Stimulated activated CD8-positive, alpha-beta memory T cell treated with anti-CD3 and anti-CD28 coated beads, Interleukin-4, amount 100 ng/mL, for 48 hours (primary cell): Measurements from ENCODE around the gene OVCA2.

ENCODE experiments used
- DNase-seq: peaks from one replicate; pipeline ENCODE4 v3.0.0-alpha.2; 2020

The OVCA2 gene

DNA sequence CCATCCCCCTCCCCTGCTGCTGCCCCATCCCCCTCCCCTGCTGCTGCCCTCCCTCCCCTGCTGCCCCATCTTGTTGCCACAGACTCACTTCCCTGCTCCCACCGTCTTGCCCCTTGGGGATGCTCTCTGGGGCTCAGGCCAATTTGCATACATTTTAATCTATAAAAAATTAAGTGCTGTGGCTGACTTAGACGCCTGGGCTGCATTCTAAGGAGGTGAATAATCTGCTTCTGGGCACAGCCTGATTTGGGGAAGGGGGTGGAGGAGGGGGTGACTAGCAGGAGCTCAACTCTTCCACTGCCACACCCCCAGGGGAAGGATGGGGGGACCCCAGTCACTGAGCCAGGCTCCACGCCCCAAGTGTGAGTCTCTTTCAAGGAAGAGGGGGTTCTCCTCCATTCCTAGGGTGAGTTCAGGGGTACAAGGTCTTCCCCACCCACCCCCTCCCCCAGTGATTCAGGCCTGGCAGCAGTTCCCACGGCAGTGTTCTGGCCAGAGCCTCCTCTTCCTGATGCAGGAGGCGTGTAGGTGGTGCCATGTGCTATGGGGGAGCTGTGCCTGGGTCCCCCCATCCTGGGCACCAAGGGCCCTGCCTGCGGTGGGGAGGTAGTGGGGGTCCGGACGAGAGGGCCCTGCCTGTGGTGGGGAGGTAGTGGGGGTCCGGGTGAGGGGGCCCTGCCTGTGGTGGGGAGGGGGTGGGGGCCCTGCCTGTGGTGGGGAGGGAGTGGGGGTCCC, 6.8 kb upstream of the OVCA2 start:
- DNase-seq, result no peak

DNA sequence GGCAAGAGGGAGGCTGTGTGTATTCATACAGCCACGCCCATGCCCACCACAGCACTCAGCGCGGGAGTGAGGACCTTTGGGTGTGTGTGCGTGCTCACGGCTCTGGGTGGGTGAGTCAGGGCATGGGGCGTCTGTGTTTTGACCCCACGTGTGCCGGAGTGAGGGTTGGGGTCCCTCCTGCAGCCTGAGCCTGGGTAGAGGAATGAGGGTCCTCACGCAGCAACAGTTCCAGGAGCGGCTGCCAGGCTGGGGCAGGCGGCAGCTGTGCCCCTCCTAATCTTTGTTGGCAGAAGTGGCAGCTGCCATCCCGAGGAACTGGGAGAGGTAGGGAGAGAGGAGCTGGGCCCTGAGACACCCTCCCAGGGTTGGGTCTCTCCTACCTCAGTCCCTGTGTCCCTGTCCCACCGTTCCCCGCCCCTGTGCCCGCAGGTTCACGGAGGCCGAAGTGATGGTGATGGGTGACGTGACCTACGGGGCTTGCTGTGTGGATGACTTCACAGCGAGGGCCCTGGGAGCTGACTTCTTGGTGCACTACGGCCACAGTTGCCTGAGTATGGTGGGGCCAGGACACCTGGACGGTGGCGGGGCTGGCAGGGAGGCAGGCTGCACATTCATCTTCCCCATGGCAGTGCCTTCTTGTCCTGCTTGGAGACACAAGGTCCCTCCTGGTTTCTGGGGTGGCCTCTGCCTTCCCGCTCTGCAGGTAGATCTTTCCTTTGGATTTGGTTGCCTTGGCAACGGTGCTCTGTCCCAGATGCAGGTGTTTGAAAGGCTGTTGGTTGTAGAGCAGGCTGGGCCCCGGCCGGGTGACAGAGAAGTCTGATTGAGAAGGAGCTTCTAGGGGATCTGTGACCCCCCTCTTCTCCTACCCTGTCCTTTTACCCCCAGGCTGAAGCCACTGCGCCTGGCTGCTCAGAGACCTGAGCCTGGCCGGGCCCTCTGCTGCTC, 6.0 kb upstream of the OVCA2 start:
- DNase-seq, result no peak

DNA sequence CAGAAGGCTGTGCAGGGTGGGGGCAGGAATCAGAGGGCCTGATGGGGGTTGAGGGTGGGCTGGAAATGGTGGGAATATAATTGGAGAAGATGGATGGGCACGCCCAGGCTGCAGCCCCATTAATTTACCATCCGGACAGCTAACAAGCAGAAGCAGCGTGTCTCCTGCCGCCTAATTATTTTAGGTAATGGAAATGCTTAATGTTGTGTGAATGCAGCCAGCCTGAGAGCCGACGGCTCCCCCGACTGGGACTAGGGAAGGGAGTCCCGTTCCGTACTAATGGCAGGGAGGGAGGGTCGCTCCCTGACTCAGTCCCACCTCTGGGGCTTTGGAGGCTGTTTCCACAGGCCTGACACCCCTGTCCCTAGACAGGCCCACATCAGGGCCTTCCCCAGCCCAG, 4.7 kb upstream of the OVCA2 start:
- DNase-seq, result no peak

DNA sequence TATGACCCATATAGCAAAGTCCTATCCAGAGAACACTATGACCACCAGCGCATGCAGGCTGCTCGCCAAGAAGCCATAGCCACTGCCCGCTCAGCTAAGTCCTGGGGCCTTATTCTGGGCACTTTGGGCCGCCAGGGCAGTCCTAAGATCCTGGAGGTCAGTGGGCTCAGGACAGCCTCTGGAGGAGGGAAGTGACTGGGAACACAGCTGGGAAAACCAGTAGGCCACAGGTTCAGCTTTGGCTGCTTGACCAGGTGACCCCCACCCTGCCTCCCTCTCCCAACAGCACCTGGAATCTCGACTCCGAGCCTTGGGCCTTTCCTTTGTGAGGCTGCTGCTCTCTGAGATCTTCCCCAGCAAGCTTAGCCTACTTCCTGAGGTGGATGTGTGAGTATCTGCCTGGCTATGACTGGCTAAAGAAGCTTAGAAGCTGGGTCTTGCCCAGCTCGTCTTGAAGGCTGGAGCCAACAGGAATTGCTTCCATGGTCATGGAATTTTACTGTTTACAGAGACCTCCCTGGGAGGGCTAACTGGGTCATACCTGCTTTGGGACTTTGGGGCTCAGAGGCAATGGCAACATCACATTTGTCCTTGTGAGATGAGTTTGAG, 1.5 kb upstream of the OVCA2 start:
- DNase-seq, result no peak

DNA sequence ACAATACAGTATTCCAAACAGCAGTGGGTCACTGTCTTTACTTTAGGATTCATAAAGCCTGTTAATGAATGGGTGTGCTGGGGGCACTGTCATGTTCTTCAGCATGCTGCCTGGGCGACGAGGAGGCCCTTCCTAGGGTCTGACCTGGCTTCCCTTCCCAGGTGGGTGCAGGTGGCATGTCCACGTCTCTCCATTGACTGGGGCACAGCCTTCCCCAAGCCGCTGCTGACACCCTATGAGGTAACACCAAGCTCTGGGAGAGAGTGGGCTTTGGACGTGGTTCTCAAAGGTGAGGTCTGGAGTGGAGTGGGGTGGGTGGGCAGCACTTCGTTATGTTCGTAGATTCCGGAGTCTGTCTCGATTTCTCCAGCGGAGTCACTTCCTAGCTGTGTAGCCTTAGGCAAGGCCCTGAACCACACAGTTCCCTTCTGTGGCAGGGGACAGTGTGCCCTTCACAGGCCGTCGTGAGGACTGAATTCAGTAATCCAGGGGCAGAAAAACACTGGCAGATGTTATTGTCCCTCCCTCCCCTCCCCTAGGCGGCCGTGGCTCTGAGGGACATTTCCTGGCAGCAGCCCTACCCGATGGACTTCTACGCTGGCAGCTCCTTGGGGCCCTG, 771 bp upstream of the OVCA2 start:
- DNase-seq, result no peak

DNA sequence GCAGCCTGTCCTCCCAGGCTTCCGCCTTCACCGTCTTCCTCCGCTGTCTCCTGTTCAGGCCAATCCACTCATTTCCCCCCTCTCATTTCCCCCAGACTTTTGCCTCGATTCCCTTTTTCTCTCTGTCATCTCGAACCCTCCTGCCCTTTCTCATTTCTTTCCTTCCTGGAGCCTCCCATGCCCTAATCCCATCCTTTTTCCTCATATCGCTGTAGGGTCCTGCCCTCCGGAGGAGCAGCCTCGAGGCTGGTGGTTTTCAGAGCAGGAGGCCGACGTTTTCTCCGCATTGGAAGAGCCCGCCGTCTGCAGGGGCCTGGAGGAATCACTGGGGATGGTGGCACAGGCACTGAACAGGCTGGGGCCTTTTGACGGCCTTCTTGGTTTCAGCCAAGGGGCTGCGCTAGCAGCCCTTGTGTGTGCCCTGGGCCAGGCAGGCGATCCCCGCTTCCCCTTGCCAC, 597 bp downstream of the OVCA2 start:
- DNase-seq, result peak; percentile 35

DNA sequence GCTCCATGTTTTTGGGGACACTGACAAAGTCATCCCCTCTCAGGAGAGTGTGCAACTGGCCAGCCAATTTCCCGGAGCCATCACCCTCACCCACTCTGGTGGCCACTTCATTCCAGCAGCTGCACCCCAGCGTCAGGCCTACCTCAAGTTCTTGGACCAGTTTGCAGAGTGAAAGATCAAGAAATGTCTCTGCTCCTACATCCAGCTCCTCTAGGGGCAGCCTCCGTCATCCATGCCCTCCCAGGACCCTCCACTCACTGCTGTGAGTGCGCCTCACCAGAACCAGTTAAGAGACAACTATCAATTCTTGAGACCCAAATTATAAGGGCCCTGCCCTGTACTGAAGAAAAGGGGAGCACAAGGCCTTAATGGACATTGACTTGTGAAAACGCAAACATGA, 1.1 kb downstream of the OVCA2 start:
- DNase-seq, result no peak

DNA sequence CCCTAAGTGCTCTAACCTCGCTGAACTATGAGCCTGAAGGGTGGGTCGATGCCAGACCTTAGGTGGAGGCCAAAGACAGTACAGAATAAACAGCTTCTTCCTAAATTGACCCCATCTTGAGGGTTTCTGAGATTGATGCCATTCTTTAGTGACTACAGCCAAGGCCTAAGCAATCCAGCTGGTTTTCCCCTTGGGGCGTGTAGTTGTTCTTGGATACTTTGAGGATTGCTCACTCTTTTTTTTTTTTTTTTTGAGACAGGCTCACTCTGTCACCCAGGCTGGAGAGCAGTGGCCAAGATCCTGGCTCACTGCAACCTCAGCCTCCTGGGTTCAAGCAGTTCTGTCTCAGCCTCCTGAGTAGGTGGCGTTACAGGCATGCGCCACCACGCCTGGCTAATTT, 2.0 kb downstream of the OVCA2 start:
- no peak for DNase-seq

DNA sequence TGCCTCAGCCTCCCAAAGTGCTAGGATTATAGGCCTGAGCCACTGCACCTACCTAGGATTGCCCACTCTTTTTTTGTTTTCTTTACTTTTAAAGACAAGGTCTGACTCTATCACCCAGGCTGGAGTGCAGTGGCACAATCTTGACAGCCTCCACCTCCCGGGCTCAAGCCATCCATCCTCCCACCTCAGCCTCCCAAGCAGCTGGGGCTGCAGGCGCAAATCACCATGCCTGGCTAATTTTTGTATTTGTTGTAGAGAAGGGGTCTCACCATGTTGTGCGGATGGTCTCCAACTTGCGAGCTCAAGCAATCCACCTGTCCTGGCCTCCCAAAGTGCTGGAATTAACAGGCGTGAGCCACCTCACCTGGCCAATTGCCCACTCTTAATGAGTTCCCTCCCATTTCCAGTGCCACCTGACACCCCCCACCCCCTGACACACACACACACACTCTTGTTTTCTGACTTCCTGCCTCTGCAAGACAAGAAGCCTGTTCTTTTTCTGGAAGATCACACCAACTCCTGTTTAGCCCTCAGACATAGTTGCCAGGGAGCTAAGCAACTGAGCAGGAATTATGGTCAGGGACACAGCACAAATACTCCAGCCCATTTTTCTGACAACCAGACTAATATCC, 2.6 kb downstream of the OVCA2 start:
- no peak for DNase-seq

DNA sequence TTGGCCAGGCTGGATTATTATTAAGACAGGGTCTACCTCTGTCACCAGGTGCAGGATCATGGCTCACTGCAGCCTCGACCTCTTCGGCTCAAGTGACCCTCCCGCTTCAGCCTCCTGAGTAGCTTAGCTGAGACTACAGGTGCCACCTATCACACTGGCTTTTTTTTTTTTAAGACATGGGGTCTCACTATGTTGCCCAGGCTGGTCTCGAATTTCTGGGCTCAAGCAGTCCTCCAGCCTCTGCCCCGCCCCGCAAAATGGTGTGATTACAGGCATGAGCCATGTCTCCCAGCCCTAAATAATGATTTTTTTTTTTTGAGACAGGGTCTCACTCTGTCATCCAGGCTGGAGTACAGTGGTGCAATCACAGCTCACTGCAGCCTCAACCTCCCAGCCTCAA, 5.8 kb downstream of the OVCA2 start:
- DNase-seq, result no peak

DNA sequence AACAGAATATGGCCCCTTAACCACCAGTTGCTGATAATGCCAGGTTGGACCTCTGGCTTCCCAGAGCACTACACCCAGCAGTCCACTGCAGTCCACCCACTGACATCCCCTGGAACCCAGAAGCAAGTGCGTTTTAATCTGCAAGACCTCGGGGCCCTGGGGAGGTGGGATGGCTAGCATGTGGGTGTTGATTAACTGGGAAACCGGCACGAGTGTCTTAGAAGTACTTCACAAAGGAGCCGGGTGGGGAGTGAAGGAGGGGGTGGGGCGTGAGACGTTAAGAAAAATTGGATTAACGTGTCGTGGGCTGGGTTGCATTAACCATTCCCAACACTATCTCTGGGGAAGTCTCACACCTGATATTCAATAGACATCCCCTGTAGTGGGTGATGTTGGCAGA, 7.0 kb downstream of the OVCA2 start:
- DNase-seq, result no peak

DNA sequence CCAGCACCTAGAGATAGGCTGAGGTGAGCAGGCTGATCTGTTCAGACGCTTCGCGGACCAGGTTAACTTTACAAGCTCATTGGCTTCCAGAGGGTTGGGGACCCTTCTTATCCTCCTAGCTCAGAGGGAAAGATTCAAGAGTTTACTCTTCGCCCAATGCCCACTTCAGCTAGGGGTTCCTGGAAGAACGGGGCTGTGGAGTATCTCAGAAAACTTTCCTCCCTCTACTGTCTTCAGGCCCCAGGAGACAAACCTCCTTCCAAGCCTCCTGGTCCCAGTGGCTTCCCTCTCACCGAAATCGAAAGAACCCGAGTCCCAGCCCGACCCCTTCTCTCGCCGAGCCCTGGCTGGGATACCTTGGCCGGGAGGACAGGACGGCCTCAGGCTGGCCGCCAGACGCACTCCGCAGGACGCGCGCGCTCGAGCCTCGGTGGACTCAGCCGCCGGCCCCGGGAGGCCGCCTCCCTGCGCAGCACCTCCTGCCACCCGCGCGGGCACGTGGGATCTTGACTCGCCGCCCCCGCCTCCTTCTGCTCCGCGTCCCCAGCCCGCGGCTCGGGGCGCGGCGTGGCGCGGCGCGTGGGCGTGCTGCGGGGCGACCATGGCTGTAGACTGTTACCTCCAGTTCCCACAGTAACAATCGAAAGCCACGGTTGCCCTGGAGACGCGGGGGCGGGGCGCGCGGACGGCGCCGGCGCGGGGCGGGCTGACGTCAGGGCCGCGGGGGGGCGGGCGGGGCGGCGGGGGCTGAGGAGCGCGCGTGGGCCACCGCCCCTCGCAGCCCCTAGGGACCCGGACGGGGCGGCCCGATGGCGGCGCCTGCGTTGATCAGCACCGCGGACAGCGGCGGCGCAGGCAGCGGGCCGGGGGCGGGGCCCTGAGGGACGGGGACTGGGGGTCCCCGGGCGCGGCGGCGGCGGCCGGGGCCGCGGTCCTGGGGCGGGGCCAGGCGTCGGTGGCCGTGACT, 7.8 kb downstream of the OVCA2 start:
- peak; percentile 93 for DNase-seq

DNA sequence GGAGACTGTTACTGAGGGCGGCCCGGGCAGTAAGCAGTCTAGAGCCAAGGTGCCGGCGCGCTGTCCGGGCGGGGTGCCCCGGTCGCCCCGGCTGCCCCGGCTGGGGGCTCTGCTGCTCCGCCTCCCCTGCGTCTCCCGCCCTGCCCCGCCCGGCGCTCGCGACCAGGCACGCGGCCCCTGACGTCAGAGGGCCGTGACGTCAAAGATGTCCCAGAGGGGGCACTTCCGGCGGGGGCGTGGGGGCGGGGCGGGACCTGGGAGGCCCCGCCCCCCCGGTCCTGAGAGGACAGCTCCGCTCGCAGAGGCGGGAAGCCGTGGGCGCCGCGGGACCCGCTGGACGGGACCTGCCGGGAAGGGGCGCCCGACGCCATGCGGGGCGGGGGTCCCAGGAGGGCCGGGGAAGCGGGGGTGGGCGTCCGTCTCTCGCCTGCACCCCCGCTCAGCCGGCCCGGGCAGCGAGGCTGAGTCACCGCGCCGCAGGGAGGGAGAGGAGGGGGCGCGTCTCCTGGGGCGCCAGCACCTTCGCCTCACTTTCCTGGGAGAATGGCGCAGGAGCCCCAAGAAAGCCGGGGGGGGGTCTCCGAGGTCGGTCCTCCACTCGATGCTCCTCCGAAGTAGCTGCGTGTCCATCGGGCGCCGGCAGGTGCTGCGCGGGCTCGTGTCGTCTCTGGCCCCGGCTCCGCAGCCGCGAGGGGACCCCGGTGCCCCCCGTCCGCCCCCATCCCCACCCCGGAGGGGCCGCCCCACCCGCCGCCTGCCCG, 8.7 kb downstream of the OVCA2 start:
- peak; percentile 82 for DNase-seq

DNA sequence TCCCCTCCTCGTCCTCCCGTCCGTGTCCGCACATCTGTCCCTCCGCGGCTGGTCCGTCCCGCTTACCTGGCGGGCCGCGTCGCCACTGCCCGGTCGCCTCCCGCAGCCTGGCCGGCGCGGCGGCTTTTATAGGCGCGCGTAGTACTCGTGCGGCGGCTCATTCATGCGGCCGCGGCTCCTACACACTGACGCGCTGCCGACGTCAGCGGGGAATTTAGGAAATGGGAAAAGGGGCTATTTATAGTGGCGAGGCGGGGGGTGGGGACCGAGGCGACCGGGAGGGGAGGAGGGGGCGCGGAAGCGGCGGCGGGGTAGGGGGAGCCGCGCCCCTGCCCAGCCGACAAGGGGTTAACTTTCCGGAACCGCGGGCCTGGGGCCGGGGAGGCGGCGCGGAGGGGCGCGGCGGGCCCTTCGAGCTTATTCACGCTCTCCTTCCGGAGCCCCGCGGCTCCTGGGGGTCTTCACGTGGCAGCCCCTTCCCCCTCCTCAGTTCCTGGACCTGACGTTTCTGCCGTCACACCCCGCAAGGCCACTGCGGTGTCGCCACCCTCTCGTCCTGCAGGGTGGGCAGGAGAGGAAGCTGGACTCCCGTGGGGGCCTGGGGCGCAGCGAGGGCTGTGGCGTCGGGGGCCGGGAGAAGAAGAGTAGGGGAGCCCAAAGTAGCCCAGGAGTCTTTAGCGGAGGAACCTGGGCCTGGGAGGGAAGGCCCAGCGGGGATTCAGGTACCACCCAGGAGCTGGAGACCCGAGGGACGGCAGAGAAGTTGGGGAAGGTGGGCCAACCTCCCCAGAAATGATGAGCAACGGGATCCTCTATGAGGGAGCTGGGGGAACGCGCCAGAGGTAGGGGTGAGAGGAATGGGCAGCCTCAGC, 9.5 kb downstream of the OVCA2 start:
- no peak for DNase-seq

DNA sequence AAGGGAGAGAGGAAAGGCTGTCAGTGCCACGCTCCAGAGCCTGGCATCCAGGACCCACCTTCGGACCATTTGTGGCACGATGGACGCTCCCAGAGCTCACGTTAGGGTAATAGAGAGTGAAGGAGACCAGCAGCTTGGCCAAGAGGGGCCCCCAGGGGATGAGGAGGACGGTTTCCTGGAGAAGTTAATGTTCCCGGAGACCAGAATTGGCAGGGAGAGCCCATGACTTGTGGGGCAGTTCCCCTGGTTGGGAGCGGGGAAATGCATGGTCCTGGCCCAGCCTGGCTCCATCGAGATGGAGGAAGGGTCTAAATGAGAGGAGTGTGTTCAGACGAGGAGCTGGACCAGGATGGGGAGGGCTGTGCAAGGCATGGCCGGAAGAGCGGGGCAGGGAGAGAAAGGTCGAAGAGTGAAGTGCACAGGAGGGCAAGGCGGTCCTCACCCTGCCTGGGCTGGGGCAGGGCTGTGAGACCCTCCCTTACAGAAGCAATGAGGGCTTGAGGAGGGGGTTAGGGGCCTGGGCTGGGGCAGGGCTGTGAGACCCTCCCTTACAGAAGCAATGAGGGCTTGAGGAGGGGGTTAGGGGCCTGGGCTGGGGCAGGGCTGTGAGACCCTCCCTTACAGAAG, 10.2 kb downstream of the OVCA2 start:
- no peak for DNase-seq

DNA sequence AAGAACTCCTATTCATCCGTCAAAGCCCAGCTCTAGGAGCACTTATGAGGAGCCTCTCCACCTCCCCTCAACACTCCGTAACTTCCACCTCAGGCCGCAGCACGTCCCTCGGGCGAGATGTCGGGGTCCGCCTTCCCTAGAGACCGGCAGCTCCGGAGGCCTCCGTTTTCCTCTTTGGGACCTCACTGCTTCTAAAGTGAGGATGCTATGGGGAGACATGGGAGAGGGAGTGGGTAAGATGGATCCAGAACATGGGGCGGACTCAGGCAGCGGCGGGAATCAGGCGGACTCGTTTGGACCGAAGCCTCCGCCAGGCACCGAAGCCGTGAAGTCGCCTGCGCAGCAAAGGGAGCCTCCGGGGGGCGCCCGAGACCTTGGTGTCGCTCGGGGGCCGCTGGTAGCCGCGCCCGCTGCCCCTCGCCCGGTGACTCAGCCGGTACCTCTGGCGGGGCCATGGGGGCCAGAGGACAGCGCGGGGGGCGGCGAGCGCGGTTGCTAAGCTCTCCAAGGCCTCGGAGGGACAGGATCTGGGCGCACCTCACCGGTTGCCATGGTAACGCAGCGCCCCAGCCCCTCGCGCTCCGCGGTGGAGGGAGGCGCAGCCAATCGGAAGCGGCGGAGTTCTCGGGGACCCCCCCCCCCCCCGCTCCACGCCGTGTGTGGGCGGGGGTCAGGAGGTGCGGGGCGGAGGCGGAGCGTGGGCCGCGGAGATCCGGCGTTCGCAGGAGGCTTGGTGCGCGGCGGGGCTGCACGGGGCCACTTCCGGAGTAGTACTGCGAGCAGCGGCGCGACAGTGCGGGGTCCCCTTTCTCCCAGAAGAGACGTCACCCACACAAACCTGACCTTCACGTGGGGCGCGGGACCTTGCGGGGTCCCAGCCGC, 11.8 kb downstream of the OVCA2 start:
- DNase-seq, result peak; percentile 88

DNA sequence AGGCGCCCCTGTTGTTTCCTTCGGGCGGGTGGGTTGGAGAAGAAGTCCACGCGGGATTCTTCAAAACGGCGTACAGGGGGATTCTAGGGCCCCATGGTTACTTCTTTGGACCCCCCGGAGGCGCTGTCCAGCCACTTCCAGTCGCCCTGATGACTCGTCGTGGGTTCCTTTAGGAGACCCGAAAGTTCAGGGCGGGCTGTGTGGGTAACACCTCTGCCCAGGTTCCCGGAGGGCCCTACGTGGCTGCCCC, 12.4 kb downstream of the OVCA2 start:
- no peak for DNase-seq

DNA sequence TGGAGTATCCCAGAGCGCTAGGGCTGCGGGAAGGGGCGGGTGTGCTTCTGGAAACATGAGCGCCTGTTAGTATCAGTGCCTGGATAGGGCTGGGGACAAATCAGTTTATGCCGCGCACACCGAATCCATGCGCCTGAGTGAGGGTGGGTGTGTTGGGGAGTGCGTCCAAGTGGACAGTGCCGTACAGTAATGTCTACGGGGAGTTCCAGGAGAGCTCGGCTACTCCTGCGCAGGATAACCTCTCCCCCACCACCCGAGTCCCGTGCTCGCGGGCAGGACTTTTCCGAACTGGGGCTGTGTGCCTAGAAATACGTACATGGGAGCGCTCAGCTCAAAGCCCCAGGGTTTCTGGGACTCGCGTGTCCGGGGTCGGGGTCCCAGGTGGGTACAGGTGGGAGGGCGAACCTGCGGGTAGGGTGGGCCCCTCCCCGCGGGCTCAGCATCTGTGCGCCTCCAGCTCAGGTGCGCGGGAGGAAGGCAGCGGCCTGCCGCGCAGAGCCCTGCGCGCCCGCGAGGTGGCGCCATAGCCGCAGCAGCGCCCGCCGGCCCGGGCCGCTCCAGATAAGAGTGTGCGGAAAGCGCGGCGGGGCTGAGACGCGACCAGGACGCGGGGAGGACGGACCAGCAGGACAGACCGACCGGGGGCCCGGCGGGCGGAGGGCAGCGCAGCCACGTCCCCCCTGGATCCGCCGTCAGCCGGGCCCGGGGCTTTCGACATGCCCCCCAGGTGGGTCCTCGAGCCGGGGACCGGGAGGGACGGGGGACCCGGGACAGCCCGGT, 12.9 kb downstream of the OVCA2 start, which contains the start of gene HIC1:
TSS of gene HIC1 (plus strand) at position 592 of the 780 bp plus-strand sequence. CDS start 1,588 bp downstream, outside the sequence.
- peak; percentile 84 for DNase-seq
